GM12878 (cell line): Measurements from ENCODE around the gene ZNF808. TPM values are rescaled to one million over a fixed set of nuclear protein-coding genes. Genes with fewer than 3 reads are reported as not detected.

Experiments used
- ATAC-seq: fragments of 200-7000 bp; cut with Tn5 transposase; 3 replicates; pipeline ENCODE4 v1.9.1; 2020; ENCODE audit warnings: mild to moderate bottlenecking, moderate library complexity
- BruUV-seq: library from RNA; stranded (reverse); fragments of 400-500 nt; replicated peaks from 2 replicates; lab custom pipeline; 2021; lab: Mats Ljungman, UMichigan
- CTCF ChIA-PET: fragments of 300-600 bp; sonication (Branson Sonifier 250); formaldehyde crosslinking; extraction: SDS; loops from one replicate; lab custom pipeline; 2021; ENCODE audit warnings: inconsistent platforms; lab: Yijun Ruan, JAX
- POLR2A ChIA-PET: fragments of 350-600 bp; formaldehyde crosslinking; extraction: SDS; loops from one replicate; lab custom pipeline; 2021; ENCODE audit warnings: inconsistent platforms; lab: Charles Lee
- RAD21 ChIA-PET: fragments of 300-600 bp; sonication (Branson Sonifier 250); formaldehyde crosslinking; loops from one replicate; lab custom pipeline; 2023; ENCODE audit warnings: antibody characterized with exemption; ENCODE audit not compliant: unreplicated experiment; lab: Charles Lee
- SMC1A ChIA-PET: fragments of 300-600 bp; sonication (Branson Sonifier 250); formaldehyde crosslinking; loops from one replicate; lab custom pipeline; 2023; ENCODE audit not compliant: unreplicated experiment, uncharacterized antibody; lab: Charles Lee
- DNase-seq: peaks from one replicate; pipeline ENCODE4 v3.0.0-alpha.2; 2011; ENCODE audit warnings: low read depth, low spot score
- FAIRE-seq: peaks from 3 replicates; lab custom pipeline; 2011; peaks lifted over from hg19 to GRCh38; lab: Jason Lieb, UNC
- H2AFZ ChIP-seq: 2 replicates; pipeline ENCODE4 v1.6.0; 2011; ENCODE audit warnings: low read depth, low read length, control low read depth; ENCODE audit not compliant: control insufficient read depth
- H3K27ac ChIP-seq: 2 replicates; pipeline ENCODE4 v1.5.1; 2011; ENCODE audit warnings: control low read depth; ENCODE audit not compliant: control insufficient read depth, insufficient read depth
- H3K27me3 ChIP-seq, 2 experiments: replicated peaks in 1 of 2; 2 replicates each; pipeline versions ENCODE4 v1.6.0 to v1.6.1; 2011; ENCODE audit warnings: low read length in 1 of 2; ENCODE audit not compliant: control insufficient read depth in 2 of 2, insufficient read depth in 2 of 2
- H3K36me3 ChIP-seq, 2 experiments: 2 replicates each; pipeline ENCODE4 v1.5.1; 2011; ENCODE audit warnings: low read length in 1 of 2; ENCODE audit not compliant: control insufficient read depth in 2 of 2, insufficient read depth in 2 of 2
- H3K4me1 ChIP-seq: 2 replicates; pipeline ENCODE4 v1.6.1; 2011; ENCODE audit warnings: mild to moderate bottlenecking, low read length, moderate library complexity, mixed read lengths; ENCODE audit not compliant: control insufficient read depth, insufficient read depth
- H3K4me2 ChIP-seq: 2 replicates; pipeline ENCODE4 v1.6.0; 2011; ENCODE audit warnings: control low read depth; ENCODE audit not compliant: control insufficient read depth, insufficient read depth
- H3K4me3 ChIP-seq: fragments of 200-600 bp; sonication (generic); 2 replicates; pipeline ENCODE4 v1.5.1; 2016
- H3K79me2 ChIP-seq: 2 replicates; pipeline ENCODE4 v1.6.0; 2011; ENCODE audit warnings: low read length; ENCODE audit not compliant: control insufficient read depth, insufficient read depth
- H3K9ac ChIP-seq: 2 replicates; pipeline ENCODE4 v1.8.0; 2011; ENCODE audit warnings: low read length, control low read depth, mixed read lengths; ENCODE audit not compliant: control insufficient read depth, insufficient read depth
- H3K9me3 ChIP-seq: replicated peaks from 3 replicates; pipeline ENCODE4 v1.5.1; 2011; ENCODE audit warnings: mild to moderate bottlenecking, low read length; ENCODE audit not compliant: control insufficient read depth, insufficient read depth
- H4K20me1 ChIP-seq: 2 replicates; pipeline ENCODE4 v1.6.0; 2011; ENCODE audit not compliant: control insufficient read depth, insufficient read depth
- ESRRA ChIP-seq: IDR thresholded peaks from 2 replicates; pipeline ENCODE4 v1.6.1; 2012; ENCODE audit warnings: mild to moderate bottlenecking, low read length, improper control_type of control experiment
- POU2F2 ChIP-seq: IDR thresholded peaks from 3 replicates; pipeline ENCODE4 v1.6.1; 2011; ENCODE audit warnings: low read depth, mild to moderate bottlenecking, low read length, borderline replicate concordance
- RAD51 ChIP-seq: fragments of 450-650 bp; IDR thresholded peaks from 2 replicates; pipeline ENCODE4 v1.6.1; 2016; ENCODE audit warnings: moderate library complexity, mild to moderate bottlenecking, inconsistent platforms
- TCF12 ChIP-seq: IDR thresholded peaks from 2 replicates; pipeline ENCODE4 v1.6.1; 2011; ENCODE audit warnings: low read depth, mild to moderate bottlenecking, low read length
- ZSCAN29 ChIP-seq: fragments of 450-650 bp; IDR thresholded peaks from 2 replicates; pipeline ENCODE4 v1.6.1; 2017; ENCODE audit warnings: mild to moderate bottlenecking, moderate library complexity
- WGBS: methylation state at CpG from one replicate; pipeline ENCODE4 v1.1.6; 2016; ENCODE audit warnings: low lambda C conversion rate; ENCODE audit not compliant: insufficient replicate concordance, insufficient coverage; ENCODE audit errors: missing lambda C conversion rate; 5-methylcytosine and 5-hydroxymethylcytosine counted together
- in situ Hi-C: fragments of 300-500 bp; cut with MboI; formaldehyde crosslinking; loops from 9 replicates; pipeline ENCODE4 v1.14.3; 2018; ENCODE audit warnings: mixed read lengths
- intact Hi-C: fragments of 100-400 bp; cut with micrococcal nuclease; formaldehyde crosslinking; loops from one replicate; pipeline ENCODE4 v1.14.2; 2022; ENCODE audit not compliant: unreplicated experiment
- polyA plus RNA-seq, 11 experiments: library from polyadenylated mRNA; depleted of rRNA in 4 of 11; unstranded in 6 of 11; stranded (reverse) in 5 of 11; fragments of >200 nt; fragmentation: Nextera tagmentation in 4 of 11; fragmentation: Illumina TruSeq in 1 of 11; extraction: Ambion mirVana in 4 of 11; extraction: Trizol in 1 of 11; gene quantifications; 1 replicate in 1 of 11; 2 replicates in 10 of 11; pipeline versions ENCODE4 v1.2.1 to v1.2.3, GENCODE V29; 2011 to 2016; ENCODE audit warnings: inconsistent platforms in 2 of 11, missing spikeins in 2 of 11, low read depth in 1 of 11
- total RNA-seq, 4 experiments: library from RNA; depleted of rRNA in 3 of 4; stranded (reverse); fragments of >200 nt in 3 of 4; fragmentation: Illumina TruSeq in 1 of 4; extraction: Trizol in 1 of 4; gene quantifications; 2 replicates each; pipeline versions ENCODE4 v1.2.1 to v1.2.3, GENCODE V29; 2013 to 2021
- TF ChIP-seq, protein P1 (sequence below): IDR thresholded peaks from 2 replicates; pipeline ENCODE4 v1.6.1; 2011; ENCODE audit warnings: mild to moderate bottlenecking, low read depth, low read length, moderate library complexity; ENCODE audit not compliant: insufficient replicate concordance

ZNF808 gene
- total and polyA plus RNA-seq, 10 of the 15 experiments (the other 5 are each of a cell fraction or from before 2014, with no cell fraction given), result 2.1 to 20.2 (median 7.2) TPM

DNA sequence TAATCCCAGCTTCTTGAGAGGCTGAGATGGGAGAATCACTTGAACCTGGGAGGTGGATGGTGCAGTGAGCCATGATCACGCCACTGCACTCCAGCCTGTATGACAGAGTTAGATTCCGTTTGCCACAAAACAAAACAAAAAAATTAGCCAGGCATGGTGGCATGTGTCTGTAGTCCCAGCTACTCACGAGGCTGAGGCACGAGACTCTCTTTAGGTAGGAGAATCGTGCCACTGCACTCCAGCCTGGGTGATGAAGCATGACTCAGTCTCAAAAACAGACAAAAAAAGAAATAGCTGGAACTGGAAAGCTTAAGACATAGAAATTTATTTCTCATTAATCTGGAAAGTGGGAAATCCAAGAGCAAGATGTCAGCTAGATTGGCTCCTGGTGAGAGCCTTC lies 20.2 kb upstream of the ZNF808 start (continued):
- no peak for TF ChIP-seq RAD51
- no peak for TF ChIP-seq POU2F2
- TF ChIP-seq, all 136 proteins: peak for 0

DNA sequence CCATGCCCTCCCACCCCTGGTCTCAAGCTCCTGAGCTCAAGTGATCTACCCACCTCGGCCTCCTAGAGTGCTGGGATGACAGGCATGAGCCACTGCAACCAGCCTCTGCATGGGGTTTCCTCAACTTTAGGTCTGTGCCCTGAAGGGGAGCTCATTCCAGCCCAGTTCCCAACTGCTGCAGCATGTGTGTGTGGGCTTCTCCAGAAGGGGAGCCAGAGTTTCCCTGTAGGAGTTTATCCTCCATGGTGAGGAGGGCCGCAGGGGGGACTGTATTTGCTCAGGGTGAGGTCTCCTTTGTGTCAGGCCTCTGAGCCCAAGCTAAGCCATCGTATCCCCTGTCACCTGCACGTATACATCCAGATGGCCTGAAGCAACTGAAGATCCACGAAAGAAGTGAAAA lies 11.3 kb upstream of the ZNF808 start:
- no TSS peak for BruUV-seq
- Histone ChIP-seq H3K27ac (no peak overlapping the region), H3K27me3 (no peaks in the 10 kb centered on the region), H3K79me2 (no peaks in the 10 kb centered on the region), H2AFZ (no peak overlapping the region), H3K9me3 (peaks cover 2% of the 10 kb centered on the region; the same call in 1 of the 3 replicates), H3K9ac (no peak overlapping the region), H3K4me2 (no peak overlapping the region), H4K20me1 (no peaks in the 10 kb centered on the region), H3K4me3 (no peak overlapping the region), H3K4me1 (no peaks in the 10 kb centered on the region), H3K36me3 (no peaks in the 10 kb centered on the region)
- intact Hi-C loops, result no loop called here
- no peak for ATAC-seq
- ChIA-PET SMC1A (no interaction called here), POLR2A (no interaction called here), RAD21 (no interaction called here), CTCF (no interaction called here)
- no peak for FAIRE-seq
- TF ChIP-seq, protein P1, sequence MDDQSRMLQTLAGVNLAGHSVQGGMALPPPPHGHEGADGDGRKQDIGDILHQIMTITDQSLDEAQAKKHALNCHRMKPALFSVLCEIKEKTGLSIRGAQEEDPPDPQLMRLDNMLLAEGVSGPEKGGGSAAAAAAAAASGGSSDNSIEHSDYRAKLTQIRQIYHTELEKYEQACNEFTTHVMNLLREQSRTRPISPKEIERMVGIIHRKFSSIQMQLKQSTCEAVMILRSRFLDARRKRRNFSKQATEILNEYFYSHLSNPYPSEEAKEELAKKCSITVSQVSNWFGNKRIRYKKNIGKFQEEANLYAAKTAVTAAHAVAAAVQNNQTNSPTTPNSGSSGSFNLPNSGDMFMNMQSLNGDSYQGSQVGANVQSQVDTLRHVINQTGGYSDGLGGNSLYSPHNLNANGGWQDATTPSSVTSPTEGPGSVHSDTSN, result no peak
- TF ChIP-seq ZSCAN29, result no peak
- no peak for TF ChIP-seq ESRRA
- no peak for TF ChIP-seq TCF12
- in situ Hi-C loops, result no loop called here
- DNase-seq, result no peak
- 43% methylated on average over 5 of the region's 5 CpGs for WGBS
